ENCODE data around the gene PROM1.

GRCh38 chr4:15995826-15996225 is 88.0 kb downstream of the PROM1 start:
- TF ChIP-seq CTCF (IDR thresholded peaks at IDR 0.05) (no peak), EP300 (IDR thresholded peaks at IDR 0.05) (no peak), POLR2A (IDR thresholded peaks at IDR 0.05) (no peak)
